GM12878 (cell line): Measurements from ENCODE around the gene DDX10. TPM values are rescaled to one million over a fixed set of nuclear protein-coding genes. Genes with fewer than 3 reads are reported as not detected.

Experiments
- ASH2L ChIP-seq: fragments of 300-600, 200-600 bp; sonication (generic); IDR thresholded peaks from 2 replicates; pipeline ENCODE4 v1.6.1; 2017; ENCODE audit warnings: low read depth, mild to moderate bottlenecking, borderline replicate concordance
- ATF7 ChIP-seq: fragments of 450-650 bp; IDR thresholded peaks from 2 replicates; pipeline ENCODE4 v1.6.1; 2016; ENCODE audit warnings: low read depth, mild to moderate bottlenecking
- BCL11A ChIP-seq: IDR thresholded peaks from 2 replicates; pipeline ENCODE4 v1.6.1; 2011; ENCODE audit warnings: low read depth, low read length
- BHLHE40 ChIP-seq, 2 experiments: fragments of 450-650 bp in 1 of 2; IDR thresholded peaks; 2 replicates each; pipeline ENCODE4 v1.6.1; 2011 to 2017; ENCODE audit warnings: low read depth in 2 of 2, borderline replicate concordance in 1 of 2, improper control_type of control experiment in 1 of 2, low read length in 1 of 2, mild to moderate bottlenecking in 1 of 2
- BMI1 ChIP-seq: fragments of 450-650 bp; IDR thresholded peaks from 2 replicates; pipeline ENCODE4 v1.6.1; 2016; ENCODE audit warnings: mild to moderate bottlenecking, moderate library complexity, borderline replicate concordance
- EP300 ChIP-seq, 2 experiments: fragments of 150-350 bp in 1 of 2; IDR thresholded peaks; 2 replicates each; pipeline ENCODE4 v1.6.1; 2011 to 2012; ENCODE audit warnings: low read depth in 2 of 2, low read length in 2 of 2, borderline replicate concordance in 1 of 2, improper control_type of control experiment in 1 of 2, inconsistent platforms in 1 of 2; ENCODE audit not compliant: control insufficient read depth in 1 of 2
- ESRRA ChIP-seq: IDR thresholded peaks from 2 replicates; pipeline ENCODE4 v1.6.1; 2012; ENCODE audit warnings: mild to moderate bottlenecking, low read length, improper control_type of control experiment
- FOXK2 ChIP-seq: fragments of 450-650 bp; IDR thresholded peaks from 2 replicates; pipeline ENCODE4 v1.6.1; 2017; ENCODE audit warnings: mild to moderate bottlenecking, moderate library complexity
- HDGF ChIP-seq: fragments of 450-650 bp; IDR thresholded peaks from 2 replicates; pipeline ENCODE4 v1.6.1; 2016; ENCODE audit warnings: antibody characterized with exemption
- IKZF1 ChIP-seq: fragments of 450-650 bp; conservative IDR thresholded peaks from 2 replicates; pipeline ENCODE4 v1.6.1; 2017; ENCODE audit warnings: antibody characterized with exemption, mild to moderate bottlenecking
- MEF2B ChIP-seq: fragments of 450-650 bp; IDR thresholded peaks from 2 replicates; pipeline ENCODE4 v1.6.1; 2018; ENCODE audit warnings: mild to moderate bottlenecking, moderate library complexity; ENCODE audit not compliant: partially characterized antibody, poor library complexity, severe bottlenecking
- NBN ChIP-seq: fragments of 450-650 bp; IDR thresholded peaks from 2 replicates; pipeline ENCODE4 v1.6.1; 2016
- NFYA ChIP-seq: IDR thresholded peaks from 2 replicates; pipeline ENCODE4 v1.6.1; 2011; ENCODE audit warnings: low read depth, mild to moderate bottlenecking, low read length, improper control_type of control experiment, borderline replicate concordance
- PAX5 ChIP-seq: IDR thresholded peaks from 2 replicates; pipeline ENCODE4 v1.6.1; 2011; ENCODE audit warnings: low read depth, low read length, borderline replicate concordance
- POU2F2 ChIP-seq: IDR thresholded peaks from 3 replicates; pipeline ENCODE4 v1.6.1; 2011; ENCODE audit warnings: low read depth, mild to moderate bottlenecking, low read length, borderline replicate concordance
- RAD51 ChIP-seq: fragments of 450-650 bp; IDR thresholded peaks from 2 replicates; pipeline ENCODE4 v1.6.1; 2016; ENCODE audit warnings: moderate library complexity, mild to moderate bottlenecking, inconsistent platforms
- RCOR1 ChIP-seq: conservative IDR thresholded peaks from 2 replicates; pipeline ENCODE4 v1.6.1; 2012; ENCODE audit warnings: low read depth, low read length, improper control_type of control experiment
- RUNX3 ChIP-seq: IDR thresholded peaks from 2 replicates; pipeline ENCODE4 v1.6.1; 2012; ENCODE audit warnings: low read length, inconsistent platforms
- SMAD1 ChIP-seq: fragments of 450-650 bp; IDR thresholded peaks from 2 replicates; pipeline ENCODE4 v1.6.1; 2018; ENCODE audit warnings: mild to moderate bottlenecking, low read depth; ENCODE audit not compliant: partially characterized antibody
- ZBED1 ChIP-seq: IDR thresholded peaks from 2 replicates; pipeline ENCODE4 v1.6.1; 2016; ENCODE audit warnings: borderline replicate concordance
- ZNF24 ChIP-seq: fragments of 450-650 bp; IDR thresholded peaks from 2 replicates; pipeline ENCODE4 v1.6.1; 2017; ENCODE audit warnings: antibody characterized with exemption, mild to moderate bottlenecking
- polyA plus RNA-seq, 11 experiments: library from polyadenylated mRNA; depleted of rRNA in 4 of 11; unstranded in 6 of 11; stranded (reverse) in 5 of 11; fragments of >200 nt; fragmentation: Nextera tagmentation in 4 of 11; fragmentation: Illumina TruSeq in 1 of 11; extraction: Ambion mirVana in 4 of 11; extraction: Trizol in 1 of 11; gene quantifications; 1 replicate in 1 of 11; 2 replicates in 10 of 11; pipeline versions ENCODE4 v1.2.1 to v1.2.3, GENCODE V29; 2011 to 2016; ENCODE audit warnings: inconsistent platforms in 2 of 11, missing spikeins in 2 of 11, low read depth in 1 of 11
- total RNA-seq, 4 experiments: library from RNA; depleted of rRNA in 3 of 4; stranded (reverse); fragments of >200 nt in 3 of 4; fragmentation: Illumina TruSeq in 1 of 4; extraction: Trizol in 1 of 4; gene quantifications; 2 replicates each; pipeline versions ENCODE4 v1.2.1 to v1.2.3, GENCODE V29; 2013 to 2021
- TF ChIP-seq, protein P1 (sequence below): fragments of 450-650 bp; IDR thresholded peaks from 2 replicates; pipeline ENCODE4 v1.6.1; 2017; ENCODE audit warnings: mild to moderate bottlenecking, moderate library complexity
- TF ChIP-seq, protein P2 (sequence below): fragments of 450-650 bp; IDR thresholded peaks from 2 replicates; pipeline ENCODE4 v1.6.1; 2017; ENCODE audit warnings: mild to moderate bottlenecking, low read depth, inconsistent platforms; ENCODE audit not compliant: poor library complexity, severe bottlenecking

Gene DDX10
- total and polyA plus RNA-seq, 10 of the 15 experiments (the other 5 are each of a cell fraction or from before 2014, with no cell fraction given): 20.9 to 51.5 (median 31.9) TPM

- peak; percentile 25; the same call in 1 of the 2 replicates for TF ChIP-seq BCL11A
- TF ChIP-seq ASH2L: 0 out of 2 replicates have a peak, but pooled peaks have one; percentile 37
- no peak for TF ChIP-seq HDGF
- TF ChIP-seq FOXK2: no peak
- peak; percentile 94 for TF ChIP-seq POU2F2
- no peak for TF ChIP-seq SMAD1
- TF ChIP-seq ZBED1: no peak
- TF ChIP-seq ESRRA: no peak
- no peak for TF ChIP-seq ZNF24
- peak; percentile 53 for TF ChIP-seq RUNX3
- 0 out of 2 replicates have a peak, but pooled peaks have one; percentile 16 for TF ChIP-seq ATF7
- no peak for TF ChIP-seq PAX5
- TF ChIP-seq RCOR1: no peak
- TF ChIP-seq NFYA: no peak
- no peak for TF ChIP-seq NBN
- no peak for TF ChIP-seq BMI1
- TF ChIP-seq BHLHE40 (IDR thresholded peaks at IDR 0.05; ENCODE audit: borderline replicate concordance in 1 of 2, low read depth in 2 of 2, low read length in 1 of 2): peak; percentile 80 to 87
- 0 out of 4 replicates have a peak, but pooled peaks have one; percentile 26 to 42 for TF ChIP-seq EP300 (IDR thresholded peaks at IDR 0.05; ENCODE audit: borderline replicate concordance in 1 of 2, control insufficient read depth in 1 of 2, low read depth in 2 of 2, low read length in 2 of 2)
- TF ChIP-seq, protein P1, sequence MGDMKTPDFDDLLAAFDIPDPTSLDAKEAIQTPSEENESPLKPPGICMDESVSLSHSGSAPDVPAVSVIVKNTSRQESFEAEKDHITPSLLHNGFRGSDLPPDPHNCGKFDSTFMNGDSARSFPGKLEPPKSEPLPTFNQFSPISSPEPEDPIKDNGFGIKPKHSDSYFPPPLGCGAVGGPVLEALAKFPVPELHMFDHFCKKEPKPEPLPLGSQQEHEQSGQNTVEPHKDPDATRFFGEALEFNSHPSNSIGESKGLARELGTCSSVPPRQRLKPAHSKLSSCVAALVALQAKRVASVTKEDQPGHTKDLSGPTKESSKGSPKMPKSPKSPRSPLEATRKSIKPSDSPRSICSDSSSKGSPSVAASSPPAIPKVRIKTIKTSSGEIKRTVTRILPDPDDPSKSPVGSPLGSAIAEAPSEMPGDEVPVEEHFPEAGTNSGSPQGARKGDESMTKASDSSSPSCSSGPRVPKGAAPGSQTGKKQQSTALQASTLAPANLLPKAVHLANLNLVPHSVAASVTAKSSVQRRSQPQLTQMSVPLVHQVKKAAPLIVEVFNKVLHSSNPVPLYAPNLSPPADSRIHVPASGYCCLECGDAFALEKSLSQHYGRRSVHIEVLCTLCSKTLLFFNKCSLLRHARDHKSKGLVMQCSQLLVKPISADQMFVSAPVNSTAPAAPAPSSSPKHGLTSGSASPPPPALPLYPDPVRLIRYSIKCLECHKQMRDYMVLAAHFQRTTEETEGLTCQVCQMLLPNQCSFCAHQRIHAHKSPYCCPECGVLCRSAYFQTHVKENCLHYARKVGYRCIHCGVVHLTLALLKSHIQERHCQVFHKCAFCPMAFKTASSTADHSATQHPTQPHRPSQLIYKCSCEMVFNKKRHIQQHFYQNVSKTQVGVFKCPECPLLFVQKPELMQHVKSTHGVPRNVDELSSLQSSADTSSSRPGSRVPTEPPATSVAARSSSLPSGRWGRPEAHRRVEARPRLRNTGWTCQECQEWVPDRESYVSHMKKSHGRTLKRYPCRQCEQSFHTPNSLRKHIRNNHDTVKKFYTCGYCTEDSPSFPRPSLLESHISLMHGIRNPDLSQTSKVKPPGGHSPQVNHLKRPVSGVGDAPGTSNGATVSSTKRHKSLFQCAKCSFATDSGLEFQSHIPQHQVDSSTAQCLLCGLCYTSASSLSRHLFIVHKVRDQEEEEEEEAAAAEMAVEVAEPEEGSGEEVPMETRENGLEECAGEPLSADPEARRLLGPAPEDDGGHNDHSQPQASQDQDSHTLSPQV: no peak
- TF ChIP-seq IKZF1: 0 out of 2 replicates have a peak, but pooled peaks have one; percentile 35
- TF ChIP-seq, protein P2, sequence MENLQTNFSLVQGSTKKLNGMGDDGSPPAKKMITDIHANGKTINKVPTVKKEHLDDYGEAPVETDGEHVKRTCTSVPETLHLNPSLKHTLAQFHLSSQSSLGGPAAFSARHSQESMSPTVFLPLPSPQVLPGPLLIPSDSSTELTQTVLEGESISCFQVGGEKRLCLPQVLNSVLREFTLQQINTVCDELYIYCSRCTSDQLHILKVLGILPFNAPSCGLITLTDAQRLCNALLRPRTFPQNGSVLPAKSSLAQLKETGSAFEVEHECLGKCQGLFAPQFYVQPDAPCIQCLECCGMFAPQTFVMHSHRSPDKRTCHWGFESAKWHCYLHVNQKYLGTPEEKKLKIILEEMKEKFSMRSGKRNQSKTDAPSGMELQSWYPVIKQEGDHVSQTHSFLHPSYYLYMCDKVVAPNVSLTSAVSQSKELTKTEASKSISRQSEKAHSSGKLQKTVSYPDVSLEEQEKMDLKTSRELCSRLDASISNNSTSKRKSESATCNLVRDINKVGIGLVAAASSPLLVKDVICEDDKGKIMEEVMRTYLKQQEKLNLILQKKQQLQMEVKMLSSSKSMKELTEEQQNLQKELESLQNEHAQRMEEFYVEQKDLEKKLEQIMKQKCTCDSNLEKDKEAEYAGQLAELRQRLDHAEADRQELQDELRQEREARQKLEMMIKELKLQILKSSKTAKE: peak; percentile 67
- peak; percentile 50 for TF ChIP-seq MEF2B
- no peak; the same call in 1 of the 2 replicates for TF ChIP-seq RAD51
Observed at GRCh38 chr11:108663154-108663877, 1.6 kb upstream of the DDX10 start (continued).
